ENCODE data around the gene PPM1H. TPM values are rescaled to one million over a fixed set of nuclear protein-coding genes. Genes with fewer than 3 reads are reported as not detected.

Gene PPM1H
- total RNA-seq, 1 donor from 2014 or later = 0.85 TPM

- peaks cover 0 to 2% of the 10 kb centered on the region in 2 donors for H3K4me1 ChIP-seq
- no peaks in the 10 kb centered on the region for H3K9me3 ChIP-seq
- no peak for DNase-seq (ENCODE audit: low spot score in 2 of 2)
- intact Hi-C loops (cut with DNase I) = no loop called here
- H3K4me3 ChIP-seq = no peak overlapping the region
- H3K27me3 ChIP-seq = no peaks in the 10 kb centered on the region
- no peak for TF ChIP-seq CTCF (IDR thresholded peaks at IDR 0.05)
- no peaks in the 10 kb centered on the region for H3K36me3 ChIP-seq
- H3K27ac ChIP-seq = no peak overlapping the region
Measured at GRCh38 chr12:62622177-62622576, 312.8 kb downstream of the PPM1H start.

DNA sequence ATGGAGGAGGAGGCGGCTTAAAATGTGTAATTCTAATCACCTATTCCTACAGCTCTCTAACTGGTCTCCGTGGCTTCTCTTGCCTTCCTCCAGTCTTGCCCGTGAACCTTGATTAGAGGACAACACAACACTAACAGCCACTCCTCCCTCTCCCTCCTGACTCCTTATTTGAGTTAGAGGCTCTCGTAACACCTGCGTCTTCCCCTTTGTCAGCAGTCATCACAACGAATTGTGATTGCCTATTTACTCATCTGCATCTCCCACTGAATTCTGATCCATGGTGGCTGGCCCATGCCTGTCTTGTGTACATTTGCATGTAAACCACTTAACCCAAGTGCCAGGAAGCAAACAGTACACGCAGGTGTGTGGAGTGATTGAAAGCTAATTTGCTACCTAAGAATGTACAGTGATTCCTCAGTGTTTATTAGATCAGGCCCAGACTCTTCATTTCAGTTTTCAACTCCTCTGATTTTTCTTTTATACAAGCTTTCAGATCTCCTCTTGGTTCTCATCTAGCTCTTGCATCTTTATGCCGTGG lies 313.8 kb downstream of the PPM1H start:
- no peak for DNase-seq (ENCODE audit: low spot score in 2 of 2)
- Histone ChIP-seq H3K27me3 (no peaks in the 10 kb centered on the region), H3K27ac (no peak overlapping the region), H3K4me3 (no peak overlapping the region), H3K36me3 (no peaks in the 10 kb centered on the region), H3K4me1 (peaks cover 0 to 4% of the 10 kb centered on the region in 2 donors), H3K9me3 (no peaks in the 10 kb centered on the region)
- no peak for TF ChIP-seq CTCF (IDR thresholded peaks at IDR 0.05)
- intact Hi-C loops (cut with DNase I) = no loop called here

DNA sequence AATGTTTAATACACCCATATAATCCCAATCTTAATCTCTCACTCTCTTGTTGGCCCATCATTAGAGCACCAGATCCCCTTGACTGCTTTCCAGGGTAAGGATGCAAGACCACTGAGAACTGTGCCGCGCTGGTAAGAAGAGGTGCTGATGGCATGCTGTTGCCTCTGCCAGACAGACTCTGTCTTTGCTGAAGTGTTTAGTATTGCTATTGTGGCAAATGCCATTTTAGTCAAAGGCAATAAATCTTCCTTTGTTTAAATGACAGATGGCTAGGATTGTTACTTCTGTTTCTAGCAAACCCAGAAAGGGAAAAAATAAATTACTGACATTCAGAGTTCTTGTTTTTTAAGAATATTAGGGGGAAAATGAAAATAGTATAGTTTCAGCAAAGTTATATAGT lies 316.0 kb downstream of the PPM1H start:
- intact Hi-C loops (cut with DNase I) = no loop called here
- H3K36me3 ChIP-seq = no peaks in the 10 kb centered on the region
- H3K27ac ChIP-seq = no peak overlapping the region
- DNase-seq (ENCODE audit: low spot score in 2 of 2) = no peak
- no peak for TF ChIP-seq CTCF (IDR thresholded peaks at IDR 0.05)
- peaks cover 0 to 4% of the 10 kb centered on the region in 2 donors for H3K4me1 ChIP-seq
- H3K9me3 ChIP-seq = no peaks in the 10 kb centered on the region
- no peak overlapping the region for H3K4me3 ChIP-seq
- H3K27me3 ChIP-seq = no peaks in the 10 kb centered on the region

GRCh38 chr12:62618319-62618718 lies 316.6 kb downstream of the PPM1H start:
- intact Hi-C loops (cut with DNase I) = no loop called here
- Histone ChIP-seq H3K27ac (no peak overlapping the region), H3K9me3 (no peaks in the 10 kb centered on the region), H3K4me3 (no peak overlapping the region), H3K36me3 (no peaks in the 10 kb centered on the region), H3K4me1 (peaks cover 0 to 4% of the 10 kb centered on the region in 2 donors), H3K27me3 (no peaks in the 10 kb centered on the region)
- no peak for TF ChIP-seq CTCF (IDR thresholded peaks at IDR 0.05)
- no peak for DNase-seq (ENCODE audit: low spot score in 2 of 2)

GRCh38 chr12:62613081-62613480 lies 321.9 kb downstream of the PPM1H start:
- intact Hi-C loops (cut with DNase I) = no loop called here
- Histone ChIP-seq H3K4me1 (peaks cover 0 to 4% of the 10 kb centered on the region in 2 donors), H3K9me3 (no peaks in the 10 kb centered on the region), H3K4me3 (no peak overlapping the region), H3K36me3 (no peaks in the 10 kb centered on the region), H3K27ac (no peak overlapping the region), H3K27me3 (no peaks in the 10 kb centered on the region)
- DNase-seq (ENCODE audit: low spot score in 2 of 2) = no peak
- TF ChIP-seq CTCF (IDR thresholded peaks at IDR 0.05) = no peak

DNA sequence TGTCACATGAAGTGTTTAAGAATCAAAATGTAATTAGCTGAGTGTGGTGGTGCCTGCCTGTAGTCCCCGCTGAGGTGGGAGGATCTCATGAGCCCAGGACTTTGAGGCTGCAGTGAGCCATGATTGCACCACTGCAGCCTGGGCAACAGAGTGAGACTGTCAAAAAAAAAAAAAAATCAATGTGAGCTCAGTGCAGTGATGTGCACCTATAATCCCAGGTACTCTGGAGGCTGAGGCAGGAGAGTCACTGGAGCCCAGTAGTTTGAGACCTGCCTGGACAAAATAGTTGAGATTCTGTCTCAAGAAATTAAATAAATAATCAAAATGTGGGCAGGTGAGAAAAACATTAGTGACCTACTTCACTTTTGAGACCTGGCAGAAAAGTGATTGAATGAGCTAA lies 328.3 kb downstream of the PPM1H start:
- H3K36me3 ChIP-seq = no peaks in the 10 kb centered on the region
- peaks cover 3 to 5% of the 10 kb centered on the region in 2 donors for H3K4me1 ChIP-seq
- no peak for DNase-seq (ENCODE audit: low spot score in 2 of 2)
- no peak for TF ChIP-seq CTCF (IDR thresholded peaks at IDR 0.05)
- H3K9me3 ChIP-seq = no peaks in the 10 kb centered on the region
- intact Hi-C loops (cut with DNase I) = loop anchor here (10.0 kb wide), 2 partner anchors 328 to 438 kb away; partner anchors contain the start of gene PPM1H
- no peaks in the 10 kb centered on the region for H3K27me3 ChIP-seq
- H3K4me3 ChIP-seq = no peak overlapping the region
- no peak overlapping the region for H3K27ac ChIP-seq
